Dermis microvascular lymphatic vessel endothelial cell (primary cell): ENCODE measurements around the gene CCSAP. TPM values are rescaled to one million over a fixed set of nuclear protein-coding genes. Genes with fewer than 3 reads are reported as not detected.
"Not testable (repeated sequence)": the region's sequence is repeated elsewhere in the genome, so short reads cannot be mapped to it uniquely, and the experiment has no call there.

Experiments
- DNase-seq, 2 donors: peaks; one replicate each; pipeline versions ENCODE4 v3.0.0 to v3.0.0-alpha.2; 2010; ENCODE audit warnings: low read depth in 2 of 2
- total RNA-seq: library from RNA; depleted of rRNA; stranded (reverse); fragments of >200 nt; gene quantifications from 2 replicates; pipeline ENCODE4 v1.2.1, GENCODE V29; 2014

The CCSAP gene, protein sequence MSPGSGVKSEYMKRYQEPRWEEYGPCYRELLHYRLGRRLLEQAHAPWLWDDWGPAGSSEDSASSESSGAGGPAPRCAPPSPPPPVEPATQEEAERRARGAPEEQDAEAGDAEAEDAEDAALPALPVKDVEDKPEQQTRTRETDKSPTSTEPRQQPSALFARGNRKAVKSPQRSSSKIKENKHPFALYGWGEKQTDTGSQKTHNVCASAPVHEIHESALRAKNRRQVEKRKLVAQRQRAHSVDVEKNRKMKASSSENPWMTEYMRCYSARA
- total RNA-seq = 3.4 and 5.0 TPM in 2 replicates

GRCh38 chr1:229342656-229343569 lies at the start of gene CCSAP:
TSS of gene CCSAP (minus strand) at chr1:229343047. CDS start at chr1:229342465, 582 bp downstream.
- peak in 1 of 2 donors; percentile 53 for DNase-seq

DNA sequence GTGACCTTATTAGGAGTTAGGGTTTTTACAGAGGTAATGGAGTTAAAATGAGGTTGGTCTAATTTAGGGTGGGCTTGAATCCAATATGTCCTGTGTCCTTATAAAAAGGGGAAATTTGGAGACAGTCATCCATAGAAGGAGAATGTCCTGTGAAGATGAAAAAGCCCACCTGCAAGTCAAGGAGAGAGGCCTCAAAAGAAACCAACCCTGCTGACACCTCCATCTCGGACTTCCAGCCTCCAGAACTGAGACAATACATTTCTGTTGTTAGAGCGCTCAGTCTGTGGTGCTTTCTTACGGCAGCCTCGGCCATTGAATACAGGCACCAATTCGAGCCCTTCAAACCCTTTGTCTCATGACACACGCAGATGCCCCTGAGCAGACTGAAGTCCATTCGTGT lies 47.3 kb upstream of the CCSAP start:
- no peak for DNase-seq

DNA sequence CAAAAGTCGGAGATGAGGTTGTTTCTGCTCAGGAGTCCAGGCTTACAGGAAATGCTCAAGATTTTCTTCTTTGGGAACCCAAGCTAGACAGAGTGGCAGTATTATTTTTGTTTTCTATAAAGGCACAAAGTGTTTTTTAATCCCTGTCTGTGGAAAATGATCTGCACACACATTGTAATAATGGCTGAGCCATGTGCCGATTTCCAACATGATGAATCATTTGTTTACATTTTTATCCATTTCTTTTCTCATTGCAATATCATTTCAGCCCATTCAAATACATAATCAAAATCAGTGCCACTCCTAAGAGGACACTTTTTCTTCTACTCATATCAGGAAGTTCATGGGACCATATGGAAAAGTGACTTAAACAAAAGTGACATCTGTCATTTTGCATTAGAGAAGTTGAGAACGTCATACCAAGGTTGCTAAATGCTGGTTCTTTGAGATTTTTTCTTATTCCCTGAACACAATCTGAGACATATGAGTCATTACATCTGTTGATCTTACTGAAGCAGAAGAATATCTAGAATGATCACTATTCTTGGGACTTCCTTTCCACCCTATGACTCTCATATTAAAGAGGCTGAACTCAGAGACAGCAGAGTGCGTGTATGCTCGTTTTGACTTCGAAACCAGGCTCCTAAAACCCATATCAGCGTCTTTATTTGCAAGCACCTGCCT lies 46.2 kb upstream of the CCSAP start:
- DNase-seq = peak in 1 of 2 donors; percentile 30

GRCh38 chr1:229385853-229386456 lies 43.1 kb upstream of the CCSAP start:
- no peak for DNase-seq

GRCh38 chr1:229384822-229385221 lies 42.0 kb upstream of the CCSAP start:
- DNase-seq = no peak

DNA sequence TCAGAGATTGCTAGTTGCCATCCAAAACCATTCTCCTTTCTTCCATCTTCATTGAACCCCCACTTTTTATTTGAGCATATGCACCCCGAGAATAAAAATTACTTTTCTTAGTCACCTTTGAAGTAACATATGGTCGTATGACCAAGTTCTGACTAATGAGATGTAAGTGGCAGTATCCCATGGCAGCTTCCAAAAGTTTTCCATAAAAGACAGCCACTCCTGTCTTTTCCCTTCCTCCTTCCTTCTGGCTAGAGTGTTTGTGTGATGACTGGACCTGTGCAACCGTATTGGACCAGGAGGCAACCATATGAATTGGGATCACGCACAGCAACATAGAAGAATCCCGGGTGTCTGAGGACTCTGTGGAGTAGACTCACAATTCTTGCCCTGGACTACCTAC lies 41.1 kb upstream of the CCSAP start:
- DNase-seq = no peak

GRCh38 chr1:229383188-229383587 lies 40.3 kb upstream of the CCSAP start:
- no peak for DNase-seq

- no peak for DNase-seq
Observed at GRCh38 chr1:229381234-229381633, 38.4 kb upstream of the CCSAP start.

DNA sequence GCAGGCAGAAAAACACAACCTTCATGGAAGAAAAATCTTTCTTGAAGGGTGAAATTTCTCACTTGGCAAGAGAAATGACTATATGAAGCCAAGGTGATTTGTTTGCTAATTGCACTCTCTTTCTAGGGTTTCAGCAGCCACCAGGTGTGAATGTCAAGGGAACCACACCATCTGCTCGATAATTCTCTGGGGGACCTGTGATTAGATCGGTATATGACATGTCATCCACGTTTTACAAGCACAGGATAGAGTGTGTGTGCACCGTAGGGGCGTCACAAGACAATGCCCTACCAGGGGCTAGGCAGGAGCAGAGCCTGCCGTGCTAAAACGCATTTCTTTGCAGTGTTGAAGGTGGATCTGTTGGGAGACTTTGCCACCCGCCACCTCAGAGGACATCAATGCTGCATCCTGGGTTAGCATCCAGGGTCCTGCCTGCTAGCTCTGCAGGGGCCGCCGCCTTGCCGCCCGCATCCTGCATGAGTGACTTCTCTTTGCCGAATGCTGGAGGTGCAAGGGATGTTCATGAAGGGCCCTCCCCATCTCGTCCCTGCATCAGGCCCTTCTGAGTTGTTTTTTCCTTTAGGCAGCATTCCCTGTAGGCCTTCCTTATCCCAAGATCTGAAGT lies 37.8 kb upstream of the CCSAP start:
- DNase-seq = no peak

GRCh38 chr1:229379846-229380245 lies 37.0 kb upstream of the CCSAP start:
- DNase-seq = no peak

DNA sequence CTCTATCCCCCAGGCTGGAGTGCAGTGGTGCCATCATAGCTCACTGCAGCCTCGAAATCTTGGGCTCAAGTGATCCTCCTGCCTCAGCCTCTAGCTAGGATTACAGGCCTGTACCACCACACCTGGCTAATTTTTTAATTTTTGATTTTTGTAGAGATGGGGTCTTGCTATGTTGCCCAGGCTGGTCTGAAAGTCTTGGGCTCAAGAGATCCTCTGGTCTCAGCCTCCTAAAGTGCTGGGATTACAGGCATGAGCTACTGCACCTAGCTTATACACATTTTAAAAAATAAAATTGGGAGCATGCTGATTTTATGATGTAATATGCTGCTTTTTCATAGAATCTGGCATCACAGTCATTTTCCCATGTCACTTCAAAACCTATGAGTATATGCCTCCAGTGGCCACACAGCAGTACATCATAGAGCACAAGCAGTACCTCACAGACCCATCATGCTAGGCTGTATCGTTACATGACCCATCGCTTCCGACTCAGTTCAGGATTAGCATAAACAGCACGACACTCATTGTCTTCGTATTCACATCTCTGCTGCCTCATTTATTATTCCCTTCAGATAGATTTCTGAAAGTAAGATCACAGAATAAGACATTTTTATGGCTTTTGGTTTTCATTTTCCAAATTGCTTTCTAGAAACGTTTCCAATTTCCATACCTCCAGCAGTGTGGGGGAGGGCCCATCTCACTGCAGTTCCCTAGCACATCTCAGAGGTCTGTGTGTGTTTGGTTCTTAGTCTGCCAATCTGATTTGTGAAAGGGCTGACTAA lies 35.9 kb upstream of the CCSAP start:
- no peak for DNase-seq

- not testable (repeated sequence) for DNase-seq
Observed at GRCh38 chr1:229378035-229378434, 35.2 kb upstream of the CCSAP start.

DNA sequence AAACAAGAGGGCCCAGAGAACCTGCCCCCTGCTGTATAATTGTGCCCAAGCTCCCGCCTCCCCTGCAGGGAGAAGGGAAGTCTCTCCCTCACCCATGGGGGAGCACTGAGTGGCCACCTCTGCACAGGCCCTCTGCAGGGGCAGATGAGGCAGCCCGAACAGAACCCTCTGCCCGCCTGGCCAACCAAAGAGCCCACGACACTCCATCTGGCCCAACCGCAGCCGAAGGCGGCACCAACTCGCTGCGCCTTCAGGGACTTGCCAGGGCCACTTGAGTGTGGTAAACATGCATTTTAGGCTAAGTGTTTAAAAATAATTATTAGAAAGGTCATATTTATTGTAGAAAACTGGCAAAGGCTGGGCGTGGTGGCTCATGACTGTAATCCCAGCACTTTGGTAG lies 34.6 kb upstream of the CCSAP start:
- no peak for DNase-seq

GRCh38 chr1:229376521-229376920 lies 33.7 kb upstream of the CCSAP start:
- DNase-seq = no peak

DNA sequence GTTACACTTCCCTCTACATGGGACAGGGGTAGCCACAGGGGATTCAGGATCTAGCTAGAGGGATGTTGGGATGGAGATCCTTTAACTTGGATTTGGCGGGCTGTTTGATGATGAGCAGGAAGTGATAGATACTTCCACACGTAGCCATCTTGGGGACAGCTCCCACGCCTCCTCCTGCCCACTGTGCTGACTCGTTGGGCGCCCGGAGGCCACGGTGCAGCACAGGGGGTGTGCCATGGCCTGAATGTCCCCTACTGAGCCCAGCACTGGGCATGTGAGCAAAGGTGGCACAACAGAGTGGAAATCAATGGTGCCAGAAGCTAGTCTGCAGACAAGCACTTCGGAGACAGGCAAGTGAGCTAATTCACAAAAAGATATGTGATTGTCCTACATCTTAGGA lies 31.6 kb upstream of the CCSAP start:
- no peak for DNase-seq

GRCh38 chr1:229373395-229373794 lies 30.5 kb upstream of the CCSAP start:
- no peak for DNase-seq

DNA sequence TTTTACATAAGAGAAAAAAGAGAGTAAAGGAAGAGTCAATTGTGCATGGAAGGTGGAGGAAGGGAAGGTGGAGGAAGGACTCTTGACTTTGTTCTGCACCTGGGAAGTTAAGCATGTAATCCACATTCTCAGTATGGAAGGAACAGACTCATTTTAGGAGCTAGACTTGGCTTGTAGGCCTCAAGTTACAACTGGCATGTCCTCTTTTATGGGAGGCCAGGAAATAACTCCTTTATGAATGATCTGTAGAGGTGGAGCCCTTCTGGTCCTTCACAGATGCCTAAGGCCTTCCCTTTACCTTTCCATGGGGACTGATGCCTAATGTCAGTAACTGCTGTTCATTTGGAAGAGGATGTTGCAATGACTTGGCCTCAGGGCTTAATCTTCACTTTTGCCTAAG lies 29.4 kb upstream of the CCSAP start:
- DNase-seq = no peak

GRCh38 chr1:229371624-229372023 lies 28.8 kb upstream of the CCSAP start:
- no peak for DNase-seq

DNA sequence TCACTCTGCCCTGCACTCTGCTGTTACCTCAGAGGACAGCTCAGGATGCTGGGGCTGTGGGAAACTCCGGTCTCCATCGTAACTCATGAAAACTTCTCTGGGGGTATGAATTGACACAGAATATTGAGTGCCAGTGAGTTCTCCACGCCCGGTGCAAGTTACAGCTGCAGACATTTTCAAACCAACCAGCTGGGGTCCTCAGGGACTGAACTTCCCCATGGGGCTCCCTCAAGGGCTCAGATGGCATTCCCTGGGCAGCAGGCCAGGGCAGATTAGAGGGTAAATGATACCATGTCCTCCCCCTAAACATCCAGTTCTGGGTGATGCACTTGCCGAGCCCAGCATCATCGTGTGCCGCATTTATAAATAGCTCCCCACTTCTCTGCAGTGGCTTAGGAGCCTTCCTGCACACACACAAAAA lies 27.8 kb upstream of the CCSAP start:
- no peak for DNase-seq

- no peak for DNase-seq
Observed at GRCh38 chr1:229368347-229368746, 25.5 kb upstream of the CCSAP start.

- DNase-seq = no peak
Observed at GRCh38 chr1:229365569-229365968, 22.7 kb upstream of the CCSAP start.
